Daoy (cell line): ENCODE results near the gene ATRIP. TPM values are rescaled to one million over a fixed set of nuclear protein-coding genes. Genes with fewer than 3 reads are reported as not detected.

Source experiments
- DNase-seq: peaks from one replicate; pipeline ENCODE4 v3.0.0-alpha.2; 2015; ENCODE audit warnings: low read depth
- total RNA-seq: library from RNA; depleted of rRNA; stranded (reverse); fragments of >200 nt; shearing (Covaris generic); gene quantifications from 2 replicates; pipeline ENCODE4 v1.2.3, GENCODE V29; 2014

Gene ATRIP
- total RNA-seq, 1 experiment from 2014 or later: 6.4 TPM

DNA sequence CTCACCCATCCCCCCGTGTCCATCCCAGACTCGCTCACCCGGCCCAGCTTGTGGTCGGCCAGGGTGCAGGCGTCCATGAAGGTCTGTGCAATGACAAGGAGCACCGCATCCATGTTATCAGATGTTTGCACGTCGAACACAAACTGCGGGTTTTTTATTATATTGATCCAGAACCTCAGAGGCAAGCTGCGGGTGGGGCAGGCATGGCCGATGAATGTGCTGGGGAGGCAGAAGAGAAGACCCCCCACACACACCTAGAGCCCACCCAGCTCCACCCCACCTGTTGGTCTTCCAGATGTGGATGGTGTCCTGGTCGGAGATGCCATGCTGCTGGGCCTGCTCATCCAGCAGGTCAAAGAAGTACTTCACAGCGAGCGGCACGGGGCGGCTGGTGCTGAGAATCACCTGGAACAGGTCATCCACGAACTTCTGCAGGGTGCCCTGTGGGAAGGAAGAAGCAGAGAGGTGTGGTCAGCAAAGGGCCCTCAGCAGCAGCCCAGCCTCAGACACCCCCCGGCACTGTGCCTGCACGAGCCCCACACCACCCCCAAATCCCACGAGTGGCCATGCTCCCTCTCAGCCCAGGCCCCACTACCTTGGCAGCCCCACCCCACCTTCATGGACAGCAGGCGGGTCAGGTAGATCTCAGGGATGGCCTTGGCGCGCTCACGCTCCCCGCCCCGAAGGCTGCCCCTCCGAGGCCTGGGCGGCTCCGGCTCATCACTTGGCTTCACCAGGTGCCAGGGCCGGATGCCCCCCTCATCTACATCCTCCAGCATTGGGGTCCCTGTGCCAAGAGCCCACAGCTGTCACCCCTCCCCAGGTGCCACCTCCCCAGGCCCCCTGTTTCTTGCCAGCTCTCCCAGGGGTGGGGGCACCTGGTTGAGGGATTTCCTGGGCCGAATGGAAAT, 37.0 kb upstream of the ATRIP start:
- DNase-seq: no peak

- DNase-seq: no peak
Measured at GRCh38 chr3:48410205-48411040, 36.1 kb upstream of the ATRIP start.

- DNase-seq: no peak
Measured at GRCh38 chr3:48411041-48411588, 35.4 kb upstream of the ATRIP start.

DNA sequence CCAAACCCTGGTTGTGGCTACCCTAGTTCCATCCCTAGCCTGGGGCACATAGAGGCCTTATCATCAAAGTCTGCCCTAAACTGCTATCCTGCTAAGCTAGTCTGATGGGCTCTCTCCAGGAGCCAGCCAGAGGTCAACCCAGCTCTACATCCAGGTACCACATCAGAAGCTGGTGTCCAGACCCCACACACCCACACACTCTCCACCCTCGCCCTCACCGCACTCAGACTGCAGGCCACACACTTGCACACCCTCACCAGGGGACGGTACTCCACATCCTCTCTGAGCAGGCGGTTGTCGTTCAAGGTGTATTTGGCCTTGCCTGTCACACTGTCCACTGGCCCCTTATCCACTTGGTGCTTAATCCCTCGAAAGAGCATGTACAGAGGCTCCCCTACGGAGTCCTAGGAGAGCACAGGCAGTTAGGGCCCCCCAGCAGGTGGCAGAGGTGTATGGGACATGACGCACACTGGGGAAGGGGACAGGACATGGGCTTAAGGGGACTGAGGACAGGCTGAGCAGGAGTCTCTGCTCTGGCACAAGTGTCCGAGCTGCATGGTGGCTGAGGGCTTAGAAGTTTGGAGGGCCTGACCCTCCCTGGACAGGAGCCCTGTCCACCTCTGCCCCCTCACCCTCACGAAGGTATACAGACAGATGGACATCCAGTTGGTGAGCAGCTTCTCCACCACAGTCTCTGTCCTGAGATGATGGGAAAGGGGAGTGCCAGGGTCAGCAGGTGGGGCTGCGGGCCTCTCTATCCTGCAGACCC, 34.7 kb upstream of the ATRIP start:
- DNase-seq: no peak

DNA sequence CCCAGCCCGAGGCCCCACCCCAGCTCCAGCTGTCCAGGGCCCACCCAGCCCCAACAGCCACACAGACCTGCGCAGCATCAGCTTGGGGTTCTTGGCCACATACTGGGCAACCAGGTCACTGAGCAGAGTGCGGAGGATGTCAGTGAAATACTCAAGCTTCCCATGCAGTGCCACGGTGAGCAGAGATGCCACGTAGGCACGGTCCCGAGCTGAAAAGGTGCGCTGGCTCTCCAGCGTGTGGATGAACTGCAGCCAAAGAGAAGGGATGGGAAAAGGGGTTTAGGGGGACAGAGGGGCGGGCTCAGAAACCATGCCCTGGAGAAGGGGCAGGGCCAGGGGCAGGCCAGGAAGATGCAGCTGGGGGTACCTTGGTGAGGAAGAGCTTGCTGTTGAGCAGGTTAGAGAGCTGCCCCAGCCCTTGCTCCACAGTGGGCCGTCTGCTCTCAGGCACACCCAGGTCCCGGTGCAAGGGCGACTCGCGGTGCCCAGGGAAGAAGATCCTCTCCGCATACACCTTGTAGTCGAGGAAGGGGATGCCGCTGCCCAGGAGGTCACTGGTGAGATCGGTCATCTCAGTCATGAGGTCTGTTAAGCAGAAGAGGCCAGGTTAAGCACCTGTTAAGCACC, 34.0 kb upstream of the ATRIP start:
- DNase-seq: no peak

- no peak for DNase-seq
Measured at GRCh38 chr3:48413086-48413485, 33.5 kb upstream of the ATRIP start.

GRCh38 chr3:48413611-48414010, 32.9 kb upstream of the ATRIP start:
- no peak for DNase-seq

DNA sequence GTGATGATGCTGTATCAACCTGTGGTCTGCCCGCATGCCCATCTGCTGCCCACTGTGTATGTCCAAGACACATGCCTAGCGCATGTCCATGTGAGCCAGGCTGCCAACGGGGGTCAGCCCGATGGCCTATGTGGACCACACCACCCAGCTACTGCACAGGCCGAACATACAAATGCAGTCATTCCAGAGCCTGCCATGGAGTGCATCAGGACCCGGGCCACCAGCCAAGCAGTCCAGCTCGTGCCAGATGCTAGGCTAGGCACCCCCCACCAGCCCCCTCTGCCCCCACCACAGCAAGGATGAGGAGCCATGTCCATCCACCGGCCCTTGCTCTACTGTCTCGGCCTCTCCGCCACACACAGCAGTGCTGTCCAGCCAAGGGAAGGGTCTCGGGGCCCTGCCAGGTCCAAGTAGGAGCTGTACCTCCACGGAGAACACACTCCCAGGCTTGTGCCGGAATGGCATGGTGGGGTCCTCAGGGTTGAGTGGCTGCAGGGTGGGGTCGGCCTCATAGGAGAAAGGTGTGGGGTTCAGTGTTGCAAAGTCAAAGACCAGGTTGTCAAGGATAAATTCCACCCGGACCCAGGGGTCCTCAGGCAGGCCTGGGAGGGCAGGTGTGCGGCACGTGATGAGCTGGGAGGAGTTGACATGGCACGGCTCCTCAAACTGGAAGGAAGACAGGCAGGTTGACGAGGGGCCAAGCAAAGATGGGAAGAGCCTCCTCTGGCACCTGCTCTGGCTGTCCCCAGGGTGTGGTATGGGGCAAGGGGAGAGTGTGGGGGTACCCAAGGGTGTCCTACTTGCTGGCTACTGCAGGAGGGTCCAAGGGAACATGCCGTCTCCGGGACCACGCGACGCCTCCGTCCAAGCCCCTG, 31.9 kb upstream of the ATRIP start:
- DNase-seq: no peak

GRCh38 chr3:48415251-48415953, 31.1 kb upstream of the ATRIP start:
- DNase-seq: no peak

- DNase-seq: no peak
Measured at GRCh38 chr3:48416091-48416505, 30.4 kb upstream of the ATRIP start.

- no peak for DNase-seq
Measured at GRCh38 chr3:48416546-48416945, 30.0 kb upstream of the ATRIP start.

GRCh38 chr3:48417529-48418108, 28.9 kb upstream of the ATRIP start:
- DNase-seq: no peak

DNA sequence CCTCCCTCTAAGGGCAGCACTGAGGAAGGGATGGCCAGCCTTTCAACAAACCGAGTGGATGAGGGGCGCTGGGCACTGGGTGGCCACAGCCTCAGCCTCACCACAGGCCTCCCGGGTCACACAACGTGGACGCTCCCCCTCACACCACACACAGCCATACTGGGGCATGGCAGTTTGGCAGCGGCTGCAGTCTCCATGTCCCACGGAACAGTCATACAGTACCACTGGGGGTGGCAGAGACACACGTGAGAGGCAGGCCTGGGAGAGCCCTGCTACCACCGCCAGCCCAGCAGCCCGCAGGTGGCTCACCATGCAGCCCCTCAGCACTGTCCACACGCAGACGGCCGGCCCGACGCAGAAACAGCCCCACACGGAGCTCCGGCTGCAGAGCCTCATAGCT, 28.4 kb upstream of the ATRIP start:
- DNase-seq: no peak

- DNase-seq: no peak
Measured at GRCh38 chr3:48418651-48419050, 27.9 kb upstream of the ATRIP start.

DNA sequence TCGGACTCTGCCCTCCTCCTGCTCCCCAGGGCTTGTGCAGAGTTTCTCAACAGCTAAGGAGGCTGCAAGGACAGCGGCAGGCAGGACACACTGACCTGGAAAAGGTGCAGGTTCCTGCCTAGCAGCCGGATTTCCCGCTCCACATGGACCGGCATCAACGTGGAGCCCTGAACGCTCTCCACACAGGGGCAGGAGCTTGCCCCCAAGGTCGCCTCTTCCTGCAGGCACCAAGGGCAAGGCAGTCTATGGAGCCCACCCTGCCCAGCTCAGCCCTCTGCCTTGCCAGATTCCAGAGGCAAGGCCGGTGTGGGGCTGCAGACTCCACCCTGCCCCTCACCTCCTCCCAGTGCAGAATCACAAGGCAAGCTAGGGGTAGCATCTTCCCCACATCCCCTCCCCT, 27.4 kb upstream of the ATRIP start:
- no peak for DNase-seq

DNA sequence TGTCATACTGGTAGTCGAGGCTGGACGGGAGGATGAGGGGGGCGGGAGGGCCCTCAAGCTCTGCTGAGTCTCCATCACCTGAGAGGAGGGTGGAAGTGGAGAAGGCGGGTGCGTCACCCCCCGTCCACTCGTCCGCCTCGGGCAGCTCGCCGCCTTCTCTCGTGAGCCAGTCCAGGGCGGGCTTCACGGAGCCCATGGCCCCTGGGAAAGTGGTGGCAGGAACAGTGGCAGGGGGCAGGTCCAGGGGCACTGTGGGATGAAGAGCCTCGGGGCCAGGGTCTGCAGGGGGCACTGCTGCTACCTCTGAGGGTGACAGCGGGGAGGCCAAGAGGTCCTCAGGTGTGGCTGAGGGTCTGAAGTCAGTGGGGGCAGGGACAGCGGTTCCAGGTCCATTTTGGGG, 26.9 kb upstream of the ATRIP start:
- DNase-seq: no peak

- DNase-seq: no peak
Measured at GRCh38 chr3:48420561-48420960, 26.0 kb upstream of the ATRIP start.

GRCh38 chr3:48422272-48422671, 24.3 kb upstream of the ATRIP start:
- no peak for DNase-seq

GRCh38 chr3:48422681-48423080, 23.9 kb upstream of the ATRIP start:
- no peak for DNase-seq
